HepG2 (cell line): ENCODE data around the gene DYNC2I2. TPM values are rescaled to one million over a fixed set of nuclear protein-coding genes. Genes with fewer than 3 reads are reported as not detected.

Experiments used
- CSRNP1 ChIP-seq: sonication (generic); formaldehyde crosslinking; IDR thresholded peaks from 2 replicates; pipeline ENCODE4 v1.8.1; 2023; ENCODE audit warnings: mild to moderate bottlenecking, missing genetic modification reagents
- GLI4 ChIP-seq: sonication (generic); formaldehyde crosslinking; IDR thresholded peaks from 2 replicates; pipeline ENCODE4 v1.5.1; 2020; ENCODE audit warnings: missing genetic modification reagents, mild to moderate bottlenecking, moderate library complexity, borderline replicate concordance
- NFYC ChIP-seq: IDR thresholded peaks from 2 replicates; pipeline ENCODE4 v1.6.1; 2016; ENCODE audit warnings: missing genetic modification reagents, missing compliant biosample characterization
- POLR2A ChIP-seq, 2 experiments: IDR thresholded peaks; 2 replicates each; pipeline ENCODE4 v1.6.1; 2011; ENCODE audit warnings: low read depth in 2 of 2, low read length in 2 of 2, mild to moderate bottlenecking in 1 of 2, moderate library complexity in 1 of 2; ENCODE audit not compliant: insufficient read depth in 1 of 2
- SAFB2 ChIP-seq: sonication (generic); formaldehyde crosslinking; IDR thresholded peaks from 2 replicates; pipeline ENCODE4 v1.5.1; 2020; ENCODE audit warnings: missing genetic modification reagents, low read depth, mild to moderate bottlenecking, borderline replicate concordance
- SALL1 ChIP-seq: sonication (generic); formaldehyde crosslinking; IDR thresholded peaks from 2 replicates; pipeline ENCODE4 v1.8.0; 2022; ENCODE audit warnings: mild to moderate bottlenecking, missing genetic modification reagents
- ZNF609 ChIP-seq: sonication (generic); formaldehyde crosslinking; IDR thresholded peaks from 2 replicates; pipeline ENCODE4 v1.4.0; 2020; ENCODE audit warnings: mild to moderate bottlenecking, missing genetic modification reagents, borderline replicate concordance
- polyA plus RNA-seq, 8 experiments: library from polyadenylated mRNA; depleted of rRNA in 3 of 8; stranded (reverse) in 7 of 8; unstranded in 1 of 8; fragments of >200 nt; fragmentation: Illumina TruSeq in 4 of 8; extraction: Trizol in 4 of 8; gene quantifications; 2 replicates each; pipeline versions ENCODE4 v1.2.1 to v1.2.3, GENCODE V29; 2011 to 2016; ENCODE audit warnings: low read depth in 4 of 8, missing spikeins in 1 of 8, mixed read lengths in 1 of 8; ENCODE audit not compliant: insufficient read depth in 1 of 8
- total RNA-seq, 5 experiments: library from RNA; depleted of rRNA; stranded (reverse); fragments of >200 nt; fragmentation: Illumina TruSeq; extraction: Trizol; gene quantifications; 2 replicates each; pipeline ENCODE4 v1.2.3, GENCODE V29; 2016; ENCODE audit warnings: low read depth in 1 of 5
- TF ChIP-seq, protein P1 (sequence below): sonication (generic); formaldehyde crosslinking; IDR thresholded peaks from 2 replicates; pipeline ENCODE4 v1.4.0; 2020; ENCODE audit warnings: mild to moderate bottlenecking, missing genetic modification reagents
- TF ChIP-seq, protein P2 (sequence below): sonication (generic); formaldehyde crosslinking; IDR thresholded peaks from 2 replicates; pipeline ENCODE4 v1.4.0; 2020; ENCODE audit warnings: missing genetic modification reagents
- TF ChIP-seq, protein P3 (sequence below): sonication (generic); formaldehyde crosslinking; IDR thresholded peaks from 2 replicates; pipeline ENCODE4 v1.5.1; 2020; ENCODE audit warnings: missing genetic modification reagents, mild to moderate bottlenecking, borderline replicate concordance
- TF ChIP-seq, protein P4 (sequence below): sonication (generic); formaldehyde crosslinking; IDR thresholded peaks from 2 replicates; pipeline ENCODE4 v1.4.0; 2020; ENCODE audit warnings: missing genetic modification reagents

The DYNC2I2 gene
- total and polyA plus RNA-seq, 2 of the 13 experiments (the other 11 are each of a cell fraction or from before 2014, with no cell fraction given): 13.7 to 40.2 TPM

- TF ChIP-seq, protein P1, sequence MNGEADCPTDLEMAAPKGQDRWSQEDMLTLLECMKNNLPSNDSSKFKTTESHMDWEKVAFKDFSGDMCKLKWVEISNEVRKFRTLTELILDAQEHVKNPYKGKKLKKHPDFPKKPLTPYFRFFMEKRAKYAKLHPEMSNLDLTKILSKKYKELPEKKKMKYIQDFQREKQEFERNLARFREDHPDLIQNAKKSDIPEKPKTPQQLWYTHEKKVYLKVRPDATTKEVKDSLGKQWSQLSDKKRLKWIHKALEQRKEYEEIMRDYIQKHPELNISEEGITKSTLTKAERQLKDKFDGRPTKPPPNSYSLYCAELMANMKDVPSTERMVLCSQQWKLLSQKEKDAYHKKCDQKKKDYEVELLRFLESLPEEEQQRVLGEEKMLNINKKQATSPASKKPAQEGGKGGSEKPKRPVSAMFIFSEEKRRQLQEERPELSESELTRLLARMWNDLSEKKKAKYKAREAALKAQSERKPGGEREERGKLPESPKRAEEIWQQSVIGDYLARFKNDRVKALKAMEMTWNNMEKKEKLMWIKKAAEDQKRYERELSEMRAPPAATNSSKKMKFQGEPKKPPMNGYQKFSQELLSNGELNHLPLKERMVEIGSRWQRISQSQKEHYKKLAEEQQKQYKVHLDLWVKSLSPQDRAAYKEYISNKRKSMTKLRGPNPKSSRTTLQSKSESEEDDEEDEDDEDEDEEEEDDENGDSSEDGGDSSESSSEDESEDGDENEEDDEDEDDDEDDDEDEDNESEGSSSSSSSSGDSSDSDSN (CRISPR knock-in tag): 0 out of 2 replicates have a peak, but pooled peaks have one; percentile 20
- TF ChIP-seq SALL1 (peak; percentile 9; the same call in 1 of the 2 replicates), SAFB2 (CRISPR knock-in tag) (no peak; the same call in 1 of the 2 replicates), CSRNP1 (CRISPR knock-in tag) (no peak; the same call in 1 of the 2 replicates), POLR2A (IDR thresholded peaks at IDR 0.05; ENCODE audit: insufficient read depth in 1 of 2, low read depth in 2 of 2, low read length in 2 of 2) (peak; percentile 43 to 78; a peak in 3 of 4 replicates), ZNF609 (CRISPR knock-in tag) (peak; percentile 26; the same call in 1 of the 2 replicates), GLI4 (CRISPR knock-in tag) (peak; percentile 4; the same call in 1 of the 2 replicates), NFYC (CRISPR knock-in tag) (peak; percentile 69)
- TF ChIP-seq, protein P2, sequence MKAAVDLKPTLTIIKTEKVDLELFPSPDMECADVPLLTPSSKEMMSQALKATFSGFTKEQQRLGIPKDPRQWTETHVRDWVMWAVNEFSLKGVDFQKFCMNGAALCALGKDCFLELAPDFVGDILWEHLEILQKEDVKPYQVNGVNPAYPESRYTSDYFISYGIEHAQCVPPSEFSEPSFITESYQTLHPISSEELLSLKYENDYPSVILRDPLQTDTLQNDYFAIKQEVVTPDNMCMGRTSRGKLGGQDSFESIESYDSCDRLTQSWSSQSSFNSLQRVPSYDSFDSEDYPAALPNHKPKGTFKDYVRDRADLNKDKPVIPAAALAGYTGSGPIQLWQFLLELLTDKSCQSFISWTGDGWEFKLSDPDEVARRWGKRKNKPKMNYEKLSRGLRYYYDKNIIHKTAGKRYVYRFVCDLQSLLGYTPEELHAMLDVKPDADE (CRISPR knock-in tag): no peak
- TF ChIP-seq, protein P3, sequence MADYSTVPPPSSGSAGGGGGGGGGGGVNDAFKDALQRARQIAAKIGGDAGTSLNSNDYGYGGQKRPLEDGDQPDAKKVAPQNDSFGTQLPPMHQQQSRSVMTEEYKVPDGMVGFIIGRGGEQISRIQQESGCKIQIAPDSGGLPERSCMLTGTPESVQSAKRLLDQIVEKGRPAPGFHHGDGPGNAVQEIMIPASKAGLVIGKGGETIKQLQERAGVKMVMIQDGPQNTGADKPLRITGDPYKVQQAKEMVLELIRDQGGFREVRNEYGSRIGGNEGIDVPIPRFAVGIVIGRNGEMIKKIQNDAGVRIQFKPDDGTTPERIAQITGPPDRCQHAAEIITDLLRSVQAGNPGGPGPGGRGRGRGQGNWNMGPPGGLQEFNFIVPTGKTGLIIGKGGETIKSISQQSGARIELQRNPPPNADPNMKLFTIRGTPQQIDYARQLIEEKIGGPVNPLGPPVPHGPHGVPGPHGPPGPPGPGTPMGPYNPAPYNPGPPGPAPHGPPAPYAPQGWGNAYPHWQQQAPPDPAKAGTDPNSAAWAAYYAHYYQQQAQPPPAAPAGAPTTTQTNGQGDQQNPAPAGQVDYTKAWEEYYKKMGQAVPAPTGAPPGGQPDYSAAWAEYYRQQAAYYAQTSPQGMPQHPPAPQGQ (CRISPR knock-in tag): no peak
- TF ChIP-seq, protein P4, sequence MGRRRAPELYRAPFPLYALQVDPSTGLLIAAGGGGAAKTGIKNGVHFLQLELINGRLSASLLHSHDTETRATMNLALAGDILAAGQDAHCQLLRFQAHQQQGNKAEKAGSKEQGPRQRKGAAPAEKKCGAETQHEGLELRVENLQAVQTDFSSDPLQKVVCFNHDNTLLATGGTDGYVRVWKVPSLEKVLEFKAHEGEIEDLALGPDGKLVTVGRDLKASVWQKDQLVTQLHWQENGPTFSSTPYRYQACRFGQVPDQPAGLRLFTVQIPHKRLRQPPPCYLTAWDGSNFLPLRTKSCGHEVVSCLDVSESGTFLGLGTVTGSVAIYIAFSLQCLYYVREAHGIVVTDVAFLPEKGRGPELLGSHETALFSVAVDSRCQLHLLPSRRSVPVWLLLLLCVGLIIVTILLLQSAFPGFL (CRISPR knock-in tag): no peak
Measured at GRCh38 chr9:128684325-128685199, 27.9 kb upstream of the DYNC2I2 start (continued).
